RWPE2 (cell line): Measurements from ENCODE around the gene MAFB.

Source experiments
- ATAC-seq: fragments of 200-7000 bp; cut with Tn5 transposase; 3 replicates; pipeline ENCODE4 v1.9.1; 2021; ENCODE audit warnings: low read depth
- DNase-seq: peaks from one replicate; pipeline ENCODE4 v3.0.0-alpha.2; 2020; ENCODE audit warnings: low spot score
- H3K27ac ChIP-seq: fragments of 450-650 bp; 2 replicates; pipeline ENCODE4 v1.5.1; 2017; ENCODE audit warnings: mild to moderate bottlenecking; ENCODE audit not compliant: poor library complexity, severe bottlenecking
- H3K27me3 ChIP-seq: fragments of 250-450 bp; sonication (Bioruptor Pico); 2 replicates; pipeline ENCODE4 v1.5.1; 2021; ENCODE audit warnings: mild to moderate bottlenecking, moderate library complexity; ENCODE audit not compliant: insufficient read depth, poor library complexity, severe bottlenecking
- H3K36me3 ChIP-seq: fragments of 250-450 bp; sonication (Bioruptor Pico); 2 replicates; pipeline ENCODE4 v1.5.1; 2020; ENCODE audit warnings: low read depth, mild to moderate bottlenecking, moderate library complexity
- H3K4me1 ChIP-seq: fragments of 250-450 bp; sonication (Bioruptor Pico); 2 replicates; pipeline ENCODE4 v1.5.1; 2021; ENCODE audit warnings: mild to moderate bottlenecking, moderate library complexity; ENCODE audit not compliant: insufficient read depth, poor library complexity, severe bottlenecking
- H3K4me3 ChIP-seq: fragments of 250-450 bp; sonication (Bioruptor Pico); 2 replicates; pipeline ENCODE4 v1.5.1; 2021; ENCODE audit warnings: mild to moderate bottlenecking, moderate library complexity; ENCODE audit not compliant: severe bottlenecking
- H3K9me3 ChIP-seq: fragments of 250-450 bp; sonication (Bioruptor Pico); 2 replicates; pipeline ENCODE4 v1.5.1; 2021; ENCODE audit warnings: mild to moderate bottlenecking, moderate library complexity; ENCODE audit not compliant: severe bottlenecking
- CTCF ChIP-seq: fragments of 450-650 bp; IDR thresholded peaks from one replicate; pipeline ENCODE4 v1.5.1; 2017; ENCODE audit warnings: mild to moderate bottlenecking, moderate library complexity; ENCODE audit not compliant: poor library complexity, severe bottlenecking

Gene MAFB

DNA sequence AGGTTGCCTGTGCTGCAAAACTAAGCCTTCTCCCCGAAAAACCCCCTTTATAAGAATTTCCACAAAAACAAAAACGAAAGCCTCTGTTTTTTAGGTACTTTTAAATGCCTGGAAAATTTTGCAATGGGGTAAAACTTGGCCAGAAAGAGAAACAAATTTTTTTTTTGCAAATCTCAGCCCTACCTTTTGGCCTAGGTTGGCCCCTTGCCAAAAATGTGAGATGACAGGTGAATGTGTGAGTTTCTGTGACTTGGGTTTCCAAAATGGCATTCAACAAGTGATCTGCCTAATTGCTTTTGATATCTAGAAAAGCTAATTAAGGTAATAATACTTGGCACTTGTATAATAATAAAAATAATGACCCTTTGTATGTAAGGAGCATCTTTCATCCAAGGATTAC is 48.4 kb downstream of the MAFB start:
- no peaks in the 10 kb centered on the region for H3K36me3 ChIP-seq
- ATAC-seq (no peak), DNase-seq (peak; percentile 25)
- no peak for TF ChIP-seq CTCF
- no peak overlapping the region for H3K4me3 ChIP-seq
- no peak overlapping the region for H3K27ac ChIP-seq
- no peaks in the 10 kb centered on the region for H3K4me1 ChIP-seq
- no peaks in the 10 kb centered on the region for H3K27me3 ChIP-seq
- no peaks in the 10 kb centered on the region for H3K9me3 ChIP-seq

DNA sequence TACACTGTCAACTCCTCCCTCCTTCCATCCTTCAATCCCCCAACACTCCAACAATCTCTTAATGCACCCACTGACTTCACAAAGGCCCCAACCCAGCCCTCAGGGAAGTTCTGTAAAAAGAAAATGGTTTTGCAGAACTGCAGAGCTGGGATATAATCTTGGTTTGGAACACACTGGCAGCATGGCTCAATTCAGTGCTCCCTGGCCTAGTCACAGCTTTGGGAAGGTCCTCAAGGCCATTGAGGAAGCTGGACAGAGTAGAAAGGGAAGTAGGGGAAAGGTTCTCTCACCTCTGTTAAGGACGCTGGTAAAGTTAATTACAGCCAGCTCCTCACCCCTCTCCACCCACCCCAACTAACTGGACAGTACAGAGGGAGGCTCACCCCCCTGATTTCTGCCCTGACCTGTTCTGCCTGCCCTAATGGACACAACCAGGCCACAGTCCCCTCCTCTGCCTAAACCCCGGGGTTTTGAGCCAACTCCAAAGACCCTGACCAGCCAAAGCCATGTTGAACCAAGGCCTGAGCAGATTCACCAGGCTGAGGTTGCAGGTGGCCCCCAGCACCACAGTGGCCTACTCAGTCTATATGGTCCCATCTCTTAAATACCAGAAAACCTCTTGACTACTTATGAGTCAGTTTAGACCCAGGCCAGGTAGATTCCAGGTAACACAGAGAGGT is 49.2 kb downstream of the MAFB start:
- no peak for TF ChIP-seq CTCF
- Histone ChIP-seq H3K4me3 (no peak overlapping the region), H3K9me3 (no peaks in the 10 kb centered on the region), H3K36me3 (no peaks in the 10 kb centered on the region), H3K27me3 (no peaks in the 10 kb centered on the region), H3K27ac (no peak overlapping the region), H3K4me1 (no peaks in the 10 kb centered on the region)
- DNase-seq, result peak; percentile 51
- ATAC-seq, result no peak

- H3K9me3 ChIP-seq, result no peaks in the 10 kb centered on the region
- TF ChIP-seq CTCF, result no peak
- DNase-seq, result no peak
- no peaks in the 10 kb centered on the region for H3K27me3 ChIP-seq
- no peak for ATAC-seq
- H3K4me1 ChIP-seq, result no peaks in the 10 kb centered on the region
- no peak overlapping the region for H3K4me3 ChIP-seq
- no peaks in the 10 kb centered on the region for H3K36me3 ChIP-seq
- no peak overlapping the region for H3K27ac ChIP-seq
Measured at GRCh38 chr20:40639132-40639531, 49.9 kb downstream of the MAFB start.

DNA sequence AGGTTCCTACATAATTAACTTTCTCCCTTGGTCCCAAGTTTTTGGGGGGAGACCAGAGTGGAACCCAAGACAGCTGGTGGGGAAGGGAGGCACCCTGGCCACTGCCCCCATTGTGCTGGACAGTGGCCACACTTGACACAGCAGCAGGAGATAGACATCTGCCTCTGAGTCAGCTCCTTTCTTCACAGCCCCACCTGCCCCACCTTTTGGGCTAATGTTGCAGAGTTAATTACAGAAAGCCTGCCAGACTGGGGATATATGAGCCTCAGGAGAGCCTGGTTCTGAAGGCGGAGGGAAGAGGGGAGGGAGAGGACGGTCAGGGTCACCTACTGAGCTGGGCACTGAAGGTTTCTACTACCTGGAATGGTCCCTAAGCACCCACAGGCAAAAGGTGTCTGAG is 50.6 kb downstream of the MAFB start:
- peak; percentile 60 for ATAC-seq
- no peak for TF ChIP-seq CTCF
- H3K4me3 ChIP-seq, result no peak overlapping the region
- H3K27me3 ChIP-seq, result no peaks in the 10 kb centered on the region
- no peak overlapping the region for H3K27ac ChIP-seq
- H3K9me3 ChIP-seq, result no peaks in the 10 kb centered on the region
- DNase-seq, result peak; percentile 47
- no peaks in the 10 kb centered on the region for H3K36me3 ChIP-seq
- H3K4me1 ChIP-seq, result no peaks in the 10 kb centered on the region

GRCh38 chr20:40637176-40637575 is 51.9 kb downstream of the MAFB start:
- DNase-seq, result peak; percentile 39
- Histone ChIP-seq H3K4me3 (no peak overlapping the region), H3K9me3 (no peaks in the 10 kb centered on the region), H3K27me3 (no peaks in the 10 kb centered on the region), H3K4me1 (no peaks in the 10 kb centered on the region), H3K36me3 (no peaks in the 10 kb centered on the region), H3K27ac (no peak overlapping the region)
- no peak for ATAC-seq
- TF ChIP-seq CTCF, result no peak
